GM10266 (cell line): ENCODE results near the gene PKD1L1.
"Not testable (repeated sequence)": the region's sequence is repeated elsewhere in the genome, so short reads cannot be mapped to it uniquely, and the experiment has no call there.

ENCODE experiments used
- DNase-seq: peaks from one replicate; pipeline ENCODE4 v3.0.0; 2012; ENCODE audit errors: extremely low spot score
- TF ChIP-seq, protein P1 (sequence below): IDR thresholded peaks from 2 replicates; pipeline ENCODE4 v1.5.1; 2012; ENCODE audit warnings: mild to moderate bottlenecking, low read depth; ENCODE audit not compliant: control insufficient read depth, insufficient read depth; ENCODE audit errors: missing control alignments

Gene PKD1L1

DNA sequence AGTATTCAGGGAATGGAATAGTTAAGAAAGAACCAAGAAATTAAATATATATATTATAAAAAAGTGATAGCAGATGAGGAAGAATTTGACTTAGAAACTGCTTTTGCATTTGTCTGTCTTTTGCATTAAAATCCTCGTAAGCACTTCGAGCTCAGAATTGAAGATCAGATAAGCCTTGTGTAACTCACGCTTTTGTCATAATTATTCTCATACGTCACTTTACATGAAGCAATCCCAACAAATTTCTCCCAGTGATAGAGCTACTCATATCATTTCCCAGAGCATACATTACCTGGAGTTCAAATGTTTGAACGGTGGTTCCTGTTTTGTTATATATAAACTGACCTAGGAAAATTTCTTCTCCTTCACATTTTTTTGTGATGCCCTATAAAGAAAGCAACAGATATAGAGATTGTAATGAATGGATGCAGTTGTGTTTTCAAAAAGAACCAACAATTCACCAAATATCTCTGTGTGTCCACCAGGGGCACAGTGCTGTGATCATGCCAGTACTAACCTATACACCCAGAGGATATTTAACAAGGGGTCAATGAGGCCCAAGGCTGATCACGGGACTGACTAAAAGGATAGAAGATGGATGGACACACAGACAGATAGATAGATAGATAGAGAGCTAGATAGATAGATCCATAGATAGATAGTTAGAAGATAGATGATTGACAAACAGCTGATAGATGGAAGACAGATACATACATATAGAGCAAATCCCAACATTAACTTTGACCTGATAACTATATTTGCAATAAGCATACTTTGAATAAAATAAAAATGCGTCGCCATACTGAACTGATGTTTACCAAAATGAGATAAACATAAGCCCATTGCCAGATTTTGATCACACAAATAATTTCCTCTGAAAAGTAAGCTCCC, 40.5 kb upstream of the PKD1L1 start:
- DNase-seq: no peak
- TF ChIP-seq, protein P1, sequence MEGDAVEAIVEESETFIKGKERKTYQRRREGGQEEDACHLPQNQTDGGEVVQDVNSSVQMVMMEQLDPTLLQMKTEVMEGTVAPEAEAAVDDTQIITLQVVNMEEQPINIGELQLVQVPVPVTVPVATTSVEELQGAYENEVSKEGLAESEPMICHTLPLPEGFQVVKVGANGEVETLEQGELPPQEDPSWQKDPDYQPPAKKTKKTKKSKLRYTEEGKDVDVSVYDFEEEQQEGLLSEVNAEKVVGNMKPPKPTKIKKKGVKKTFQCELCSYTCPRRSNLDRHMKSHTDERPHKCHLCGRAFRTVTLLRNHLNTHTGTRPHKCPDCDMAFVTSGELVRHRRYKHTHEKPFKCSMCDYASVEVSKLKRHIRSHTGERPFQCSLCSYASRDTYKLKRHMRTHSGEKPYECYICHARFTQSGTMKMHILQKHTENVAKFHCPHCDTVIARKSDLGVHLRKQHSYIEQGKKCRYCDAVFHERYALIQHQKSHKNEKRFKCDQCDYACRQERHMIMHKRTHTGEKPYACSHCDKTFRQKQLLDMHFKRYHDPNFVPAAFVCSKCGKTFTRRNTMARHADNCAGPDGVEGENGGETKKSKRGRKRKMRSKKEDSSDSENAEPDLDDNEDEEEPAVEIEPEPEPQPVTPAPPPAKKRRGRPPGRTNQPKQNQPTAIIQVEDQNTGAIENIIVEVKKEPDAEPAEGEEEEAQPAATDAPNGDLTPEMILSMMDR: peak; percentile 23

DNA sequence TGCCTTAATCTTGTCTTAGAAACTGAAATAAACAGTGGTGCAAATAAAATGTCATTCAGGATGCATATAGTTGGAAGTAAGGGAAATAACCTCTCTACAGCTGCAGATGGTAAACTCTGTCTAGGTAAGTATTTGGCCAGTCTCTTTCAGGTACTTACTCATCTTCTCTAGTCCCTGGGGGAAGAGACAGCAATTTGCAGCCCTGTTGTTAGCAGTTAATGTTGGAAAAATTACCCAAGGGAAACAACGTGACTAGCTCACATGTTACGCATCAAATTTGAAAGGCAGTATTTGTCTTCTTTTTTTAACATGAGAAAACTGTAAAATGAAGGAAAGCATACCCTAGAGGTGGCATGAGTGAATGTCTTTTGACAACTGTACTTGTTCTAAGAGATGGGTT, 34.3 kb upstream of the PKD1L1 start:
- DNase-seq: no peak
- TF ChIP-seq, protein P1: no peak

GRCh38 chr7:47980648-47981047, 32.4 kb upstream of the PKD1L1 start:
- not testable (repeated sequence) for DNase-seq

DNA sequence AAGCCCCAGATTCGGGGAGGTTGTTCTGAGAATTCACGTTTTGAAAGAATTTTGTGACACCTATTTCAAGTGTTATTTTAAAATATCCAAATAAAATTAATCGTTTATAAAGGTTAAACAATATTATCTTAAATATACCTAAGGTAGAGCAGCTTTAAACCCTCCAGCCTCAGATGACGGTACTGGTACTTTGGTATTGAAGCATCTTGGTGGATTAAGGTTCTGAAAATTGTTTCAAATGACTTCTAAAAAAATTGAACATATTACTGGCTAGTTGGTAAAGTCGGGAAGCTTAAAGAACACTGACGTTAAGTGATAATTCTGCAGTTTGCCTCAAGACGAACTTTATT, 31.5 kb upstream of the PKD1L1 start:
- DNase-seq: no peak
- TF ChIP-seq, protein P1: no peak

DNA sequence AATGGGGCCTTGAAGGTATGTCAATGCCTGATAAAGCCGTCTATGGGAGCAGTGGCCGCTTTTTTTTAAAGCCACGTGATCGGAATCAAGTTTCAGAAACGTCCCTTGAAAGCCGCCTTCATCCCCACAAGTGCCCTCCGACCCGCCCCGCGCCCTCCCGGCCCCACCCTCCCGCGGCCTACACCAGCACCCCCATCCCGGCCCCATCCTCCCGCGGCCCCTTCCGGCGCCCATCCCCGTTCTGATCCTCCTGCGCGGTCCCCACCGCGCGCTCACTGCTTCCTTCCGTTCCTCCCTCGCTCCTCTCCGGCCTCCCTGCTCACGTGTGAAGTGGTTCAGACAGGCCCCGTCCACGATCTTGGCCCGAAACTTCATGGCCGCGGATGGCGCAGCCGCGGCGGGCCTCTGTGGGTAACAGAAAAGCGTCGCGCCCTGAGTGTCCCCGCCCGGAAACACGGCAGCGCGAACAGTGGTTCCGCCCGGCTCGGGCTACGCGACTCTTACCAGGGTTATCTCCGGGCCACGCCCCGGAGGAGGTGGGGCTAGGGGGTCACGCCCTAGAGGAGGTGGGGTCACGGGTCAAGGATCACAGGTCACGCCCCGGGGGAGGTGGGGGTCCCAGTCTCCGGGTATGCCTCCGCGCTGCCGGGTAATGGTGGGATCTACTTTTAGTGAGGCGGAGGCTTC, 31.0 kb upstream of the PKD1L1 start, which contains the start of gene HUS1:
Gene HUS1 (minus strand): TSS at position 471 of the 687 bp plus-strand sequence. CDS start 96 bp downstream, at position 375.
- peak; percentile 94 for DNase-seq
- TF ChIP-seq, protein P1: no peak

- TF ChIP-seq, protein P1: no peak
- no peak for DNase-seq
Measured at GRCh38 chr7:47978790-47979144, 30.5 kb upstream of the PKD1L1 start.

- no peak for DNase-seq
- TF ChIP-seq, protein P1: no peak
Measured at GRCh38 chr7:47973739-47974138, 25.5 kb upstream of the PKD1L1 start.
